ENCODE data around the gene LHFPL6.

DNA sequence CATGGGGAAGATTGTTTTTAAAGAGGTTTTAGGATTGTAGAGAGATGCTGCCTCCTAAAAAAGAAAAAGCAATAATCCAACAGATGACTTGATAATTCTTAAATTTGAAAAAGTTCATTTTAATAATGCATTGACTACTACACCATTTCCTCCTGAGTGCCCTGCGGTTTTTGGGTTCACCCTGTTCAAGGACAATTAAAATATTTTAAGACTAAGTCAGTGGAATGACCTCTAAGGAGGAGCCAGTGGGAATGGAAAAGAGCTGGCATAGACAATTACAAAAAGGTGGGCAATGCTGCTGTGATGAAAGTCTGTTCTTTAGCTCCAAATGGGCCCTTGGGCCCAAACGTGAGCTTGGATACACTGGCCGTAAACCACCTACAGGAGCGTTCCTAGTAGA lies 217.8 kb downstream of the LHFPL6 start:
- TF ChIP-seq EZH2 (IDR thresholded peaks at IDR 0.05; ENCODE audit: insufficient read depth, poor library complexity, severe bottlenecking) (no peak), EZH2phosphoT487 (IDR thresholded peaks at IDR 0.05; ENCODE audit: insufficient read depth, low read depth) (no peak)

Data from GM23248 (cell line).